Glutamatergic neuron (in vitro differentiated cells): Measurements from ENCODE around the gene COMMD1. TPM values are rescaled to one million over a fixed set of nuclear protein-coding genes. Genes with fewer than 3 reads are reported as not detected.

Source experiments
- DNase-seq: peaks from one replicate; pipeline ENCODE4 v3.0.0; 2022
- H3K27ac Mint-ChIP-seq: one replicate; pipeline ENCODE4 v1.8.0; 2020; ENCODE audit warnings: mild to moderate bottlenecking, mixed read lengths, inconsistent platforms; ENCODE audit not compliant: unreplicated experiment
- H3K27me3 Mint-ChIP-seq: one replicate; pipeline ENCODE4 v1.8.0; 2020; ENCODE audit warnings: mild to moderate bottlenecking, moderate library complexity, mixed read lengths, inconsistent platforms; ENCODE audit not compliant: unreplicated experiment
- H3K36me3 Mint-ChIP-seq: one replicate; pipeline ENCODE4 v1.8.0; 2020; ENCODE audit warnings: mild to moderate bottlenecking, mixed read lengths, inconsistent platforms; ENCODE audit not compliant: unreplicated experiment
- H3K4me1 Mint-ChIP-seq: one replicate; pipeline ENCODE4 v1.8.0; 2020; ENCODE audit warnings: mild to moderate bottlenecking, low read depth, mixed read lengths, inconsistent platforms; ENCODE audit not compliant: unreplicated experiment
- H3K4me3 Mint-ChIP-seq: one replicate; pipeline ENCODE4 v1.8.0; 2020; ENCODE audit warnings: mild to moderate bottlenecking, mixed read lengths, inconsistent platforms; ENCODE audit not compliant: unreplicated experiment
- H3K9me3 Mint-ChIP-seq: one replicate; pipeline ENCODE4 v1.8.0; 2020; ENCODE audit warnings: mild to moderate bottlenecking, moderate library complexity, mixed read lengths, inconsistent platforms; ENCODE audit not compliant: unreplicated experiment
- CTCF ChIP-seq: fragments of 200-600 bp; sonication (generic); IDR thresholded peaks from one replicate; pipeline ENCODE4 v1.5.0; 2021; ENCODE audit not compliant: partially characterized antibody, unreplicated experiment
- total RNA-seq: library from RNA; stranded (reverse); fragmentation: NEBNext Ultra II Directional; extraction: Animal tissue kit (Norgen Biotek cat#: 25700); gene quantifications from one replicate; pipeline ENCODE4 v1.2.1, GENCODE V29; 2021; ENCODE audit not compliant: unreplicated experiment

Gene COMMD1
- total RNA-seq, 1 donor from 2014 or later = 48.2 TPM

GRCh38 chr2:61959381-61960293 lies 54.2 kb downstream of the COMMD1 start:
- Mint-ChIP-seq H3K36me3 (no peaks in the 10 kb centered on the region), H3K9me3 (no peaks in the 10 kb centered on the region), H3K4me1 (no peaks in the 10 kb centered on the region), H3K4me3 (no peak overlapping the region), H3K27me3 (peaks cover 2% of the 10 kb centered on the region), H3K27ac (no peak overlapping the region)
- no peak for TF ChIP-seq CTCF
- no peak for DNase-seq

- Mint-ChIP-seq H3K4me1 (no peaks in the 10 kb centered on the region), H3K27ac (no peak overlapping the region), H3K36me3 (no peaks in the 10 kb centered on the region), H3K4me3 (no peak overlapping the region), H3K9me3 (no peaks in the 10 kb centered on the region), H3K27me3 (no peaks in the 10 kb centered on the region)
- no peak for TF ChIP-seq CTCF
- no peak for DNase-seq
These were observed 55.9 kb downstream of the COMMD1 start for GRCh38 chr2:61961231-61961901.

- no peak for DNase-seq
- TF ChIP-seq CTCF = no peak
- Mint-ChIP-seq H3K4me1 (no peaks in the 10 kb centered on the region), H3K4me3 (no peak overlapping the region), H3K27me3 (no peaks in the 10 kb centered on the region), H3K36me3 (no peaks in the 10 kb centered on the region), H3K27ac (no peak overlapping the region), H3K9me3 (no peaks in the 10 kb centered on the region)
These were observed 56.9 kb downstream of the COMMD1 start for GRCh38 chr2:61962095-61962984.

GRCh38 chr2:61966087-61966727 lies 60.7 kb downstream of the COMMD1 start:
- Mint-ChIP-seq H3K4me1 (no peaks in the 10 kb centered on the region), H3K36me3 (no peaks in the 10 kb centered on the region), H3K4me3 (no peak overlapping the region), H3K27ac (no peak overlapping the region), H3K9me3 (no peaks in the 10 kb centered on the region), H3K27me3 (no peaks in the 10 kb centered on the region)
- TF ChIP-seq CTCF = peak; percentile 49
- no peak for DNase-seq
